Left forelimb (tissue), 1 donor: Measurements from ENCODE around the gene PIEZO2.

Experiments used
- DNase-seq: peaks from one replicate; pipeline ENCODE4 v3.0.0-alpha.2; 2018; ENCODE audit warnings: low spot score

The PIEZO2 gene

DNA sequence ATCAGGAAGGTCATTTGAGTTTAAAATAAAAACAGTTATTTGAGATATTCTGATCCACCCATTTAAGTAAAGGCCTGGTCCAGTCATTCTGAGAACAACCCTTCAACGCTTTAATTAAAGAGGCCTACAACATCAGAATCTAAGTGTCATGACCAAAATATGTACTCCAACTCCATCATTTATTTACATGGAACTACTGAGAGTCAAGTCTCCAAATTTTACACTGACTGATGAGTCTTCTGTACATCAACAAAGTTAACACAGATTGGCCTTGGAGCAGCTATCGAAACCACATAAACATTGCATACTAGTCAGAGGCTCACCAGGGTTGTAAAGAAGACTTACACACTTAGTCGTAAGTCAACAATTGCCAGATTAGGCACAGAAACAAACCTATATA, 37.1 kb downstream of the PIEZO2 start:
- no peak for DNase-seq

GRCh38 chr18:11110509-11110908, 38.9 kb downstream of the PIEZO2 start:
- DNase-seq: no peak

DNA sequence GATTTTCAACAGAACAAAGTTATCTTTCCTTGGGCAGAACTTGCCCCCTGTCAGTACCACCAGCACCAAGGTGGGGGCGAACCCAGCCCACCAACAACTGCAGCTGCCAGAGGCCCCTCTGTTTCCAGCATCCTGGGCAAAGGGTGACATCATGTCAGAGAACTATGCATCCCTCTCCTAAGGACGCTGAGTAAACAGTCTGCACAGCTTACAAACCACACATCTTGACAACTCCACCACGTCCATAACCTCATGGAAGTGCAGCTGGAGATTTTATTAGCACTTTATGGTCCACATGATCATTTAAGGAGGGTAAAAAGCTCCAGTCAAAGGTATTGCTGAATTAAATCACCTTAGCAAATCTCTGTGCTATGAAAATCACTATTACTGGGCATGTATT, 40.4 kb downstream of the PIEZO2 start:
- no peak for DNase-seq

- no peak for DNase-seq
Observed at GRCh38 chr18:11106894-11107293, 42.5 kb downstream of the PIEZO2 start.

DNA sequence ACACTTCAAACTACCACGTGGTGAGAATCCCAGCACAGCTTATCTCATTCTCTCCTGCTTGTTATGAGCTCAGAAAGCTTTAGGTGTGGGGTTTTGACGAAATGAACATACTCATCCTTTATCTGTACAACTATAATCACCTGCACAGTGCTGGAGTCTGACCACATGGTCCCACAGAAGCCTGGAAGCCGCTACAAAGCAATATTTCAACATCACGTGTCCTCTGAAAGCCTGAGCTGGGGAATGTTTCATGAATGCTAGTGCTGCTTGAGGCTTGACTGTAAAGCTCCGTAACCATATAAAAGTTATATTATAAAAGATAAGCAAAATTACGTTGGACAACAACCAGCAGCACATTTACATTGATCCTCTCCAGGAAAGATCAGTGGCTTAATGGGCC, 43.9 kb downstream of the PIEZO2 start:
- no peak for DNase-seq

DNA sequence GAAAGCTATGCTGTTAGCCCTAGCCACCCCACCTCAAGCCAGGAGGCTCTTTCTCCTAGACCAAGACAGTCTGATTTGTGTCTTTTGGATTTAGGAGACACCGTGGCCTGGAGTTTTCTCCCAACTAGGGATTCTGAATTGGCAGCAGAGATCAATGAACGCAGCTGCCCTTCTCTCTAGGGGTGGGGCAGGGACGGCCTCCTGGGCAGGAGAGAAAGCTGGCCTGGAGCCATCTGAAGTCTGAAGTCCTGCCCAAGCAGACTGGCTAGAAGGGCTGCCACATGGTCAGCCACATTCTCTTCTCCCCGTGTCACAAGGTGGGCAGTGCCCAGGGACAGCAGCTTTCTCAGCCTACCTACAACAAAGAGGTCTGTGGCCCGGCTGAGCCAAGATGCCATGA, 45.1 kb downstream of the PIEZO2 start:
- no peak for DNase-seq

DNA sequence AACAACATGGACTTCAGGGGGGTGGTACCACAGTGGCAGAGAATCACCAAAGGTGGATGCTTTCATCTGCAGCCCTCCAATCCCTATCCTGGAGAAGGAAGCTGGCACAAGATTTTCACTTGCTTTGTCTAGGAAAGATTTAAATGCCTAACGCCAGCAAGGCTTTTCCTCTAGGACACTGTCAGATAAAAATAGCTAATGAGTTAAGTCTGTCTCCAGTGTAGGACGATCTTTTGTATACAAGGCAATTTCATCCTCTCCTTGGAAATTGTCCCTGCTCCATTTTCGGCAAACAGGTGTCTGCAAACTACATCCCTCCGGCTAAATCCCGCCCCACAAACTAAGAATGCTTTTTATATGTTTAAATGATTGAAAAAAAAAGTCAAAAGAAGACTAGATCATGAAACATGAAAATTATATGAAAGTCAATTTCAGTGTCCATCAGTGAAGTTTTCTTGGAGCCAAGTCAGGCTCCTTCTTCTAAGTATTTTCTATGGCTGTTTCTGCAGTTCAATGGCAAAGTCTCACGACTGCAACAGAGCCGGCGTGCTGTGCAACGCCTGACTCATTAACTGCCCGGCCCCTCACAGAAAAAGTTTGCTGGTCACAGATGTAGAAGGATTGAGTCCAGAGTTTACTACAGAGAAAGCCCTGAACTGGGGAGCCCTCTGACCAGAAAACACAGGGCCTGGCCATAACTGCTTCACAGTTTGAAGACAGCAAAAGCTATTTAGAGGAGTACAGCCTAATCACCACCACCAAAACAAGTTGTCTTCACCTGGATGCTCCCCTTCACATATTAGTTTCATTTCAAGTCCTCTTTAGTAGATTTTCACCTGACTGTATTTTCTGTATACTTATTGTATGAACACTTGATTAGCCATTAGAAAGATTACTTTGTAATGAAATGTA, 52.3 kb downstream of the PIEZO2 start:
- no peak for DNase-seq

GRCh38 chr18:11096411-11096810, 53.0 kb downstream of the PIEZO2 start:
- no peak for DNase-seq

DNA sequence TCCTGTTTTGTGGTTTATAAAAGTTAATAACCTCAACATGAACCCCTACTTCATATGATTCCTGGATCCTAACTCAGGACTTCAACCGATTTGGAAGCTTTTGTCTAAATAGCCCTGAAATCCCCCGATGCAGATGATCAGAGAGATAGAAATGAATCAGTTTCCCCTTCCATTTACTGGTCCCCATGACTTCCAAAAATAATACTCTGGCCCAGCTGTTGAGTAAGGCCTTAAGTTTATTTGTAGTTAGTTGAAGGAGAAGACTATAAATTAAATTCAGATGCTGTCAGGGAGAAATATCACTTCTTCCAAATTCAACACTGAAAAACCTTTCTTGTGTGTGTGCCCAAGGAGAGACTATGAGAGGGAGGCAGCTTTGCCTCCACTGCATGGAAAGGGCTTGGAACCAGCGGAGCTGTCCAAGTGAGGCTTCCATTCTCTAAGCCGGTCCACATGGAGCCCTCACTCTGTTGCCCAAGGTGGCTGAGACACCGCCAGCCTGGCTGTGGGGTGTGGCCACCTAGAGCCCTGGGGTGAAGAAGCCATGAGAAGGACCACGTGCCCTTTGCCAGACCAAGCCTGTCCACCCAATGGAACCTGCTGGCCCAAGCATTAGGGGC, 53.6 kb downstream of the PIEZO2 start:
- no peak for DNase-seq

GRCh38 chr18:11095211-11095610, 54.2 kb downstream of the PIEZO2 start:
- DNase-seq: no peak

- DNase-seq: no peak
Observed at GRCh38 chr18:11091746-11092145, 57.6 kb downstream of the PIEZO2 start.

DNA sequence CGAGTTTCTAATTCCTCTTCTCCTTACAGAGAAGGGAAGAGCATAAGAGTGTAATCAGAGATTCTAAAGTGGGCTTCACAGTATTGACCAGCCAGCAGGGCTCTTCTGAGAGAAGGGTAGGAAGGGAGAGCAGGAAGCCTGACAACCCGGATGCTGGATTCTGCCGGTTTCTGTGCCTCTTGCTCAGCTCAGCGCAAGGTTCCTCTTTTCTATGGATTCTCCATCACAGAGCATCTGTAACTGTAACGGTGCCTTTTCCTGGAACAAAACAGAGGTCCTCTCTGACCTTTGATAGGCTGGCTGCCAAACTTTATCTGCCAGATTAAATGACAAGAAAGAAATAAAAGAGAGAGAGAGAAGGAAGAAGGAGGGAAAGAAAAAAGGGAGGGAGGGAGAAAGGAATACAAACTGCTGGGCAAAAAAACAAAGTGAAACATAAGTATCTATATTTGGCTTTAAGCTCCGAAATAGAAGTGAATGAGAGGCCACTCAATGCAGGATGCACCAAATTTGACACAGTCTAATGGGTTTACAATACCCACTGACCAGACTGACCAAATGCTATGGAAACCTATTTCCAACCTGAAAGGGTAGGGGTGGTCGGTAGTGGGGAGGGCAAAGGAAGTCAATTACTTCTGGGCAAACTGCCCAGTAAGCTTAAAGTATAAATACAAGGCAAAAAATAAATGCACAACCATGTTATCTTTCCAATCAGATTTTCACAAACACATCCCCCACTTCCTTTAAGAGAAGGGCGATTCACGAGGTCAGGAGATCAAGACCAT, 59.2 kb downstream of the PIEZO2 start:
- DNase-seq: no peak

DNA sequence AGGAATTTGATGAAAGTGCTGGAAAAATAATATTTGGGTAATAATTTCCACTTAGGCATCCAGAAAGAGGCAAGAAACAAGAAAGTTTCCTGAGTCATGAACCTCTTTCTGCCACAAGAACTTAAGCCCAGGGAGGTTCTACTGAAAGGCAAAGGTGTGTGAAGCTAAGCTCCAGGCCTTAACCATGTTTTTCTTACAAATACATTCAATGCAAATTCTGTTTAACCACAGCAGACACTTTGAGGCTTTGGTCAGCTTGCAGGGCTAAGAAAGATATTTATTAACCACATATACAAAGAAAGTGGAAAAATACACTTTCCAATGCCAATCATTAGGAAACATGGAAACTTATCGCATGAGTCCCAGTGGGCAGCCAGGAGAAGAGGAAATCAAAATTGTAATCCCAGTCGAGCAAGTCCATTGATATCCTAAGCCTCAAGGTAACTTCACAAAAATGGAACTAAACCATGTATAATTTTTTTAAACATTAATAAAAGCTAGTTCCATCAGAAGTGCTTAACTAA, 68.3 kb downstream of the PIEZO2 start:
- no peak for DNase-seq

DNA sequence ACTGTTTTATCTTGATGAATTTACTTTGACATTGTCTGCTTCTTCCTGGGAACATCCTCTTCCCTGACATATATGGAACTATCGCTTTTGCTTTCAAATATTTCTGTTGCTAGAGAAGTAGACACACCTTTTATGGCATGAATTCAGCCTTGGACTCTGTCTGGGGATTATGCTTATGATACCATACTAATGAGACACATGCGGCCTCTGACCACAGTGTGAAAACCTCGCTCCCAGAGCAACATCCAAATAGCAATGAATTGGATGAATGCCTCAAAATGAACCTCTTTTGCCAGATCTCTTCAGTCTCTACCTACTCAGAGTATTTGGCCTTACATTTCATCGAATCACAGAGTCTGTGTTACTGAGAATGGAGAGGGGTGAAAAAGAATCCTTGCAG, 70.9 kb downstream of the PIEZO2 start:
- DNase-seq: no peak

GRCh38 chr18:11077548-11078187, 71.7 kb downstream of the PIEZO2 start:
- no peak for DNase-seq

DNA sequence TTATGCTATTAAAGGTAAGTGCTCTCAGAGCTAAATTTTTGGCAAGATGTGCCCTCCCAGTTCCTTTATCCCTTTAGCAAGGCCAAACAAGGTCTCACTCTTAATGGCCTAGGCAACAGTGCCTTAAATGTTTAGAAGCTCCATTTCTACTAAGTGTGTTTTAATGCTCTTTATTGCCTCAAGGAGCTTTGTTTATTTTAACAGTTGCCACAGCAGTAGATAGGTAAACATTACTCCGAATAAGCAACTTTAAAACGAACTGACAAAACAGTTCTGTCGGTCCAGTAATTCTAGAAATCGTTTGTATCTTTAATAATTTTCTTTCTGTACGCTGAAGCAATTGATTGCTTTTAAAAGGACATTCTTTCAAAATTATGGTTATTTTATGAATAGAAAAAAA, 74.5 kb downstream of the PIEZO2 start:
- no peak for DNase-seq

DNA sequence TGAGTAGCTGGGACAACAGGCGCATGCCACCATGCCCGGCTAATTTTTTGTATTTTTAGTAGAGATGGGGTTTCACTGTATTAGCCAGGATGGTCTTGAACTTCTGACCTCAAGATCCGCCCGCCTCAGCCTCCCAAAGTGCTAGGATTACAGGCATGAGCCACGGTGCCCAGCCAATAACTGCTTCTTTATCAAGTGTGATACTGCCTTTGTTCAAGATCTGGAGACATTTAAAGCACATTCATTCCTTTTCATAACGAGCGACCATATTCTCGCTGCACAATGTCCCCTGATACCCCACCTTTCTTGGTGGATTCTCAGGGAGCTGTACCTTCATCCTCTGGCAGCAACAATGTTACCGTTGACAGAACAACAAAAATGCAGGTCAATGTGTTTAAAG, 75.4 kb downstream of the PIEZO2 start:
- DNase-seq: no peak

DNA sequence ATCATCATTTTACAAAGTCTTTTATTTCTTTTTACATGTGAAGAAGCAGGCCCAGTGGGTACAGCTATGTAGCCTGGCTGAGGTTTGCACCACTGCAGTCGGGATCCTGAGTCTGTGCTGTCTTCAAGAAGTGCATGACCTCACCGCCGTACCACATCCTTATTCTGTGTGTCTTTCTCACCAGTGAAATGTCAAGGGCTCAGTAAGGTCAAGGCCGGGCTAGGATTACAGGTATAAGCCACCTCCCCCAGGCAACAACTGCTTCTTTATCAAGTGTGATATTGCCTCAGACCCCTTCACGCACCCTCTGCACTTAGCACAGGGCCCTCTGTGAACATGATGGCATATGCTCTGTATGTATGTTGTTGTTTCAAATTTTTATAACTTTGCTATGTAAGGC, 76.7 kb downstream of the PIEZO2 start:
- DNase-seq: no peak

DNA sequence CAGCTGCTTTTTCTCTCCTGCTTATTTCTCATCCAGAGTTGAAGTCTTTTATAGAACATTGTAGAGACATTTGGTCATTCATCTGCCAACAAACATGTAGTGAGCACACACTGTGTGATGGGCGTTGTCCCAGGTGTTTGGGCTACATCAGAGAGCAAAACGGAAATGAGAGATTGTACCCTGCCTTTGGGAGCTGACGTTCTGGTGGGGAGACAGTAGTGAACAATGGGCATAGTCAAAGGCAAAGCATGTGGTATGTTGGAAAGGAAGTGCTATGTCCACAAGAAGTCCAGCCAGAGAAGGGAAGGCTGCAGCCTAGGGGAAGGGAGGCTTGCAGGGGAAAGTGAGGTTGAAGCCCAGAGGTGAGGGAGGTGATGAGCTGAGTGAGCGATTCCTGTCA, 78.1 kb downstream of the PIEZO2 start:
- DNase-seq: no peak

DNA sequence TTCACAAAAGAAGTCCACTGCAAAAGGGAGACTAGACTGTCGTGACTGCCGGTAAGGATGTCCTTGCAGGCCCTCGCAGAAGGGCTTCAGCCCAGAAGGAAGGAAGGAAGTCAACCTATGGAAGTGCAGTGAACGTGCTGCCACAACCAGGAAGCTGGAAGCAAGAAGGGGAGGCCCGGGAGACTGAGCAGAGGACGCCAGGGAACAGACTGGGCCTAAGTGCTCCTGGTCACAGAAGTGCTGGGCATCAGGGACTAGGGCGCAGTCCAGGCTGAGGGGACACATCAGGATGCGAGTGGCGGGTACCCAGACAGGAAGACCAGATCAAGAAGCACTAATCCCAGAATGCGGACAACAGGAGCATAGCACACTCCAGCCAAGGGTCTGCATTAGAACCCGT, 78.8 kb downstream of the PIEZO2 start:
- DNase-seq: no peak

GRCh38 chr18:11066038-11066437, 83.3 kb downstream of the PIEZO2 start:
- DNase-seq: no peak
